Left ventricle myocardium inferior (tissue), 1 donor: ENCODE data around the gene IGFALS. TPM values are rescaled to one million over a fixed set of nuclear protein-coding genes. Genes with fewer than 3 reads are reported as not detected.

Source experiments
- DNase-seq: peaks from one replicate; pipeline ENCODE4 v3.0.0-alpha.2; 2020
- H3K27ac ChIP-seq: fragments of 200-600 bp; replicated peaks from 2 replicates; pipeline ENCODE4 v1.8.0; 2021
- H3K27me3 ChIP-seq: fragments of 200-600 bp; 2 replicates; pipeline ENCODE4 v1.8.0; 2021; ENCODE audit warnings: low read depth
- H3K36me3 ChIP-seq: fragments of 200-600 bp; 2 replicates; pipeline ENCODE4 v1.8.0; 2021
- H3K4me1 ChIP-seq: fragments of 200-600 bp; 2 replicates; pipeline ENCODE4 v1.8.0; 2021
- H3K4me3 ChIP-seq: fragments of 200-600 bp; 2 replicates; pipeline ENCODE4 v1.8.0; 2021; ENCODE audit warnings: mild to moderate bottlenecking, moderate library complexity
- H3K9me3 ChIP-seq: fragments of 200-600 bp; replicated peaks from 2 replicates; pipeline ENCODE4 v1.8.0; 2021
- CTCF ChIP-seq: fragments of 200-600 bp; IDR thresholded peaks from 2 replicates; pipeline ENCODE4 v1.8.0; 2021; ENCODE audit warnings: antibody characterized with exemption, mild to moderate bottlenecking, borderline replicate concordance
- intact Hi-C: fragments of 100-400 bp; cut with micrococcal nuclease; formaldehyde crosslinking; loops from one replicate; pipeline ENCODE4 v1.11.0; 2022
- total RNA-seq: library from RNA; stranded (reverse); fragmentation: NEBNext Ultra II Directional; extraction: Animal tissue kit (Norgen Biotek cat#: 25700); gene quantifications from one replicate; pipeline ENCODE4 v1.2.1, GENCODE V29; 2021
- donor health status: DM: no; HTN: yes; CAD: no; lungs with severe emphysema.

Gene IGFALS
- total RNA-seq, 1 donor from 2014 or later = not detected

GRCh38 chr16:1770328-1771187 is 22.9 kb downstream of the IGFALS start:
- H3K27ac ChIP-seq = peak overlapping the region; percentile 95
- no peaks in the 10 kb centered on the region for H3K27me3 ChIP-seq
- no peaks in the 10 kb centered on the region for H3K9me3 ChIP-seq
- intact Hi-C loops = no loop called here
- TF ChIP-seq CTCF = no peak
- DNase-seq = peak; percentile 62
- H3K4me1 ChIP-seq = peaks cover 61% of the 10 kb centered on the region
- H3K36me3 ChIP-seq = peaks cover 48% of the 10 kb centered on the region
- H3K4me3 ChIP-seq = peak overlapping the region; percentile 92

- Histone ChIP-seq H3K27ac (peak overlapping the region; percentile 95), H3K4me3 (peak overlapping the region; percentile 92), H3K4me1 (peaks cover 54% of the 10 kb centered on the region), H3K9me3 (no peaks in the 10 kb centered on the region), H3K36me3 (peaks cover 50% of the 10 kb centered on the region), H3K27me3 (no peaks in the 10 kb centered on the region)
- no peak for TF ChIP-seq CTCF
- no peak for DNase-seq
- intact Hi-C loops = no loop called here
Measured at GRCh38 chr16:1769402-1770300, 23.9 kb downstream of the IGFALS start.

- TF ChIP-seq CTCF = no peak
- H3K4me1 ChIP-seq = peaks cover 46% of the 10 kb centered on the region
- intact Hi-C loops = no loop called here
- no peaks in the 10 kb centered on the region for H3K27me3 ChIP-seq
- peaks cover 55% of the 10 kb centered on the region for H3K36me3 ChIP-seq
- no peak overlapping the region for H3K27ac ChIP-seq
- H3K4me3 ChIP-seq = no peak overlapping the region
- no peak for DNase-seq
- H3K9me3 ChIP-seq = no peaks in the 10 kb centered on the region
Measured at GRCh38 chr16:1768767-1769401, 24.6 kb downstream of the IGFALS start.

- intact Hi-C loops = no loop called here
- TF ChIP-seq CTCF = no peak
- Histone ChIP-seq H3K9me3 (no peaks in the 10 kb centered on the region), H3K36me3 (peaks cover 59% of the 10 kb centered on the region), H3K4me3 (no peak overlapping the region), H3K27ac (no peak overlapping the region), H3K27me3 (no peaks in the 10 kb centered on the region), H3K4me1 (peaks cover 40% of the 10 kb centered on the region)
- no peak for DNase-seq
Measured at GRCh38 chr16:1768061-1768766, 25.3 kb downstream of the IGFALS start.
